ENCODE measurements around the gene CCDC13. TPM values are rescaled to one million over a fixed set of nuclear protein-coding genes. Genes with fewer than 3 reads are reported as not detected.

CCDC13 gene
- total RNA-seq, 1 experiment from 2014 or later, result 0.79 TPM

GRCh38 chr3:42745291-42745745, 27.7 kb downstream of the CCDC13 start:
- no peak overlapping the region for H3K4me3 Mint-ChIP-seq
- POLR2A ChIA-PET, result no interaction called here
- TF ChIP-seq CTCF (IDR thresholded peaks at IDR 0.05) (no peak), TCF7 (CRISPR knock-in tag; IDR thresholded peaks at IDR 0.05; ENCODE audit: low read depth) (no peak), AR (CRISPR knock-in tag; IDR thresholded peaks at IDR 0.05) (no peak), GABPB1 (CRISPR knock-in tag; IDR thresholded peaks at IDR 0.05) (no peak), AFF4 (CRISPR knock-in tag; IDR thresholded peaks at IDR 0.05; ENCODE audit: borderline replicate concordance) (no peak), NR1H2 (CRISPR knock-in tag; IDR thresholded peaks at IDR 0.05) (no peak), IRF1 (CRISPR knock-in tag; IDR thresholded peaks at IDR 0.05) (no peak), ZNF671 (CRISPR knock-in tag; IDR thresholded peaks at IDR 0.05) (no peak), CBFB (CRISPR knock-in tag; IDR thresholded peaks at IDR 0.05; ENCODE audit: low read depth) (no peak), ATF1 (CRISPR knock-in tag; IDR thresholded peaks at IDR 0.05) (no peak), ELF4 (CRISPR knock-in tag; IDR thresholded peaks at IDR 0.05; ENCODE audit: low read depth) (no peak), JAZF1 (CRISPR knock-in tag; IDR thresholded peaks at IDR 0.05) (no peak), ZNF219 (CRISPR knock-in tag; IDR thresholded peaks at IDR 0.05; ENCODE audit: borderline replicate concordance) (no peak), ZMAT4 (CRISPR knock-in tag; IDR thresholded peaks at IDR 0.05) (no peak), NR3C1 (CRISPR knock-in tag; conservative IDR thresholded peaks at IDR 0.05; ENCODE audit: low read depth) (no peak), NR2C2 (CRISPR knock-in tag; IDR thresholded peaks at IDR 0.05) (no peak)
- TF ChIP-seq, protein P1, sequence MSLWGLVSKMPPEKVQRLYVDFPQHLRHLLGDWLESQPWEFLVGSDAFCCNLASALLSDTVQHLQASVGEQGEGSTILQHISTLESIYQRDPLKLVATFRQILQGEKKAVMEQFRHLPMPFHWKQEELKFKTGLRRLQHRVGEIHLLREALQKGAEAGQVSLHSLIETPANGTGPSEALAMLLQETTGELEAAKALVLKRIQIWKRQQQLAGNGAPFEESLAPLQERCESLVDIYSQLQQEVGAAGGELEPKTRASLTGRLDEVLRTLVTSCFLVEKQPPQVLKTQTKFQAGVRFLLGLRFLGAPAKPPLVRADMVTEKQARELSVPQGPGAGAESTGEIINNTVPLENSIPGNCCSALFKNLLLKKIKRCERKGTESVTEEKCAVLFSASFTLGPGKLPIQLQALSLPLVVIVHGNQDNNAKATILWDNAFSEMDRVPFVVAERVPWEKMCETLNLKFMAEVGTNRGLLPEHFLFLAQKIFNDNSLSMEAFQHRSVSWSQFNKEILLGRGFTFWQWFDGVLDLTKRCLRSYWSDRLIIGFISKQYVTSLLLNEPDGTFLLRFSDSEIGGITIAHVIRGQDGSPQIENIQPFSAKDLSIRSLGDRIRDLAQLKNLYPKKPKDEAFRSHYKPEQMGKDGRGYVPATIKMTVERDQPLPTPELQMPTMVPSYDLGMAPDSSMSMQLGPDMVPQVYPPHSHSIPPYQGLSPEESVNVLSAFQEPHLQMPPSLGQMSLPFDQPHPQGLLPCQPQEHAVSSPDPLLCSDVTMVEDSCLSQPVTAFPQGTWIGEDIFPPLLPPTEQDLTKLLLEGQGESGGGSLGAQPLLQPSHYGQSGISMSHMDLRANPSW (CRISPR knock-in tag; conservative IDR thresholded peaks at IDR 0.05; ENCODE audit: low read depth), result no peak
- TF ChIP-seq, protein P2, sequence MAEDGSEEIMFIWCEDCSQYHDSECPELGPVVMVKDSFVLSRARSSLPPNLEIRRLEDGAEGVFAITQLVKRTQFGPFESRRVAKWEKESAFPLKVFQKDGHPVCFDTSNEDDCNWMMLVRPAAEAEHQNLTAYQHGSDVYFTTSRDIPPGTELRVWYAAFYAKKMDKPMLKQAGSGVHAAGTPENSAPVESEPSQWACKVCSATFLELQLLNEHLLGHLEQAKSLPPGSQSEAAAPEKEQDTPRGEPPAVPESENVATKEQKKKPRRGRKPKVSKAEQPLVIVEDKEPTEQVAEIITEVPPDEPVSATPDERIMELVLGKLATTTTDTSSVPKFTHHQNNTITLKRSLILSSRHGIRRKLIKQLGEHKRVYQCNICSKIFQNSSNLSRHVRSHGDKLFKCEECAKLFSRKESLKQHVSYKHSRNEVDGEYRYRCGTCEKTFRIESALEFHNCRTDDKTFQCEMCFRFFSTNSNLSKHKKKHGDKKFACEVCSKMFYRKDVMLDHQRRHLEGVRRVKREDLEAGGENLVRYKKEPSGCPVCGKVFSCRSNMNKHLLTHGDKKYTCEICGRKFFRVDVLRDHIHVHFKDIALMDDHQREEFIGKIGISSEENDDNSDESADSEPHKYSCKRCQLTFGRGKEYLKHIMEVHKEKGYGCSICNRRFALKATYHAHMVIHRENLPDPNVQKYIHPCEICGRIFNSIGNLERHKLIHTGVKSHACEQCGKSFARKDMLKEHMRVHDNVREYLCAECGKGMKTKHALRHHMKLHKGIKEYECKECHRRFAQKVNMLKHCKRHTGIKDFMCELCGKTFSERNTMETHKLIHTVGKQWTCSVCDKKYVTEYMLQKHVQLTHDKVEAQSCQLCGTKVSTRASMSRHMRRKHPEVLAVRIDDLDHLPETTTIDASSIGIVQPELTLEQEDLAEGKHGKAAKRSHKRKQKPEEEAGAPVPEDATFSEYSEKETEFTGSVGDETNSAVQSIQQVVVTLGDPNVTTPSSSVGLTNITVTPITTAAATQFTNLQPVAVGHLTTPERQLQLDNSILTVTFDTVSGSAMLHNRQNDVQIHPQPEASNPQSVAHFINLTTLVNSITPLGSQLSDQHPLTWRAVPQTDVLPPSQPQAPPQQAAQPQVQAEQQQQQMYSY (CRISPR knock-in tag; IDR thresholded peaks at IDR 0.05), result no peak

More at GRCh38 chr3:42745291-42745745, 27.7 kb downstream of the CCDC13 start:
- CTCF ChIA-PET, result interaction anchor here (0.6 to 4.9 kb wide), 16 partner anchors 10 to 740 kb away, joined by 3 to 49 read pairs (median 10); partner anchors contain the start of gene HHATL
- Mint-ChIP-seq H3K9me3 (no peaks in the 10 kb centered on the region), H3K27me3 (ENCODE audit: low read depth) (no peaks in the 10 kb centered on the region), H3K36me3 (no peaks in the 10 kb centered on the region), H3K27ac (no peak overlapping the region), H3K4me1 (peaks cover 26% of the 10 kb centered on the region)
- DNase-seq (ENCODE audit: low spot score), result no peak
- ATAC-seq, result no peak

Data from WTC11 (cell line).